HEK293 (cell line): ENCODE measurements around the gene C1orf35.
A peak's percentile ranks its signal among the peaks of the same experiment; 100 is the strongest.

Experiments used
- BCL11A ChIP-seq: fragments of 450-650 bp; formaldehyde crosslinking; IDR thresholded peaks from 2 replicates; pipeline ENCODE4 v1.5.1; 2016; ENCODE audit warnings: low read depth, missing biosample characterization, missing genetic modification characterization
- GLIS1 ChIP-seq: fragments of 450-650 bp; formaldehyde crosslinking; IDR thresholded peaks from 2 replicates; pipeline ENCODE4 v1.5.1; 2016; ENCODE audit warnings: missing biosample characterization, missing genetic modification characterization
- KLF17 ChIP-seq: fragments of 450-650 bp; formaldehyde crosslinking; IDR thresholded peaks from 2 replicates; pipeline ENCODE4 v1.5.1; 2016; ENCODE audit warnings: missing biosample characterization, missing genetic modification characterization
- REPIN1 ChIP-seq: fragments of 450-650 bp; formaldehyde crosslinking; IDR thresholded peaks from 2 replicates; pipeline ENCODE4 v1.5.1; 2017; ENCODE audit warnings: missing biosample characterization, missing genetic modification characterization, low read depth
- SP2 ChIP-seq: fragments of 450-650 bp; formaldehyde crosslinking; IDR thresholded peaks from 2 replicates; pipeline ENCODE4 v1.5.1; 2016; ENCODE audit warnings: missing biosample characterization, missing genetic modification characterization
- ZBTB17 ChIP-seq: fragments of 450-650 bp; formaldehyde crosslinking; IDR thresholded peaks from 2 replicates; pipeline ENCODE4 v1.5.1; 2016; ENCODE audit warnings: missing biosample characterization, missing genetic modification characterization
- ZNF16 ChIP-seq: fragments of 450-650 bp; formaldehyde crosslinking; IDR thresholded peaks from 2 replicates; pipeline ENCODE4 v1.5.1; 2016; ENCODE audit warnings: low read depth, missing biosample characterization, missing genetic modification characterization
- ZNF175 ChIP-seq: fragments of 450-650 bp; formaldehyde crosslinking; IDR thresholded peaks from 2 replicates; pipeline ENCODE4 v1.5.1; 2016; ENCODE audit warnings: missing biosample characterization, missing genetic modification characterization
- ZNF184 ChIP-seq: fragments of 450-650 bp; IDR thresholded peaks from 2 replicates; pipeline ENCODE4 v1.5.1; 2018; ENCODE audit warnings: missing biosample characterization, mild to moderate bottlenecking, missing genetic modification characterization
- ZNF221 ChIP-seq: fragments of 450-650 bp; formaldehyde crosslinking; IDR thresholded peaks from 2 replicates; pipeline ENCODE4 v1.5.1; 2017; ENCODE audit warnings: missing biosample characterization, missing genetic modification characterization, borderline replicate concordance
- ZNF341 ChIP-seq: fragments of 450-650 bp; formaldehyde crosslinking; IDR thresholded peaks from 2 replicates; pipeline ENCODE4; 2016; ENCODE audit warnings: low read depth, missing biosample characterization, missing genetic modification characterization
- ZNF394 ChIP-seq: fragments of 450-650 bp; formaldehyde crosslinking; IDR thresholded peaks from 2 replicates; pipeline ENCODE4 v1.5.1; 2016; ENCODE audit warnings: missing biosample characterization, missing genetic modification characterization, mild to moderate bottlenecking, moderate library complexity, borderline replicate concordance
- ZNF473 ChIP-seq: fragments of 450-650 bp; formaldehyde crosslinking; IDR thresholded peaks from 2 replicates; pipeline ENCODE4 v1.5.1; 2017; ENCODE audit warnings: missing biosample characterization, missing genetic modification characterization
- ZNF510 ChIP-seq: fragments of 450-650 bp; formaldehyde crosslinking; IDR thresholded peaks from 2 replicates; pipeline ENCODE4 v1.5.1; 2018; ENCODE audit warnings: mild to moderate bottlenecking, missing genetic modification characterization, missing biosample characterization; ENCODE audit not compliant: insufficient replicate concordance
- ZNF529 ChIP-seq: fragments of 450-650 bp; formaldehyde crosslinking; IDR thresholded peaks from 2 replicates; pipeline ENCODE4 v1.5.1; 2017; ENCODE audit warnings: missing genetic modification characterization, missing biosample characterization; ENCODE audit not compliant: insufficient replicate concordance
- ZNF530 ChIP-seq: fragments of 450-650 bp; formaldehyde crosslinking; IDR thresholded peaks from 2 replicates; pipeline ENCODE4 v1.5.1; 2016; ENCODE audit warnings: low read depth, missing biosample characterization, missing genetic modification characterization
- ZNF560 ChIP-seq: fragments of 450-650 bp; formaldehyde crosslinking; IDR thresholded peaks from 2 replicates; pipeline ENCODE4 v1.5.1; 2017; ENCODE audit warnings: missing biosample characterization, missing genetic modification characterization, borderline replicate concordance
- ZNF580 ChIP-seq: fragments of 450-650 bp; formaldehyde crosslinking; IDR thresholded peaks from 2 replicates; pipeline ENCODE4 v1.5.1; 2016; ENCODE audit warnings: missing biosample characterization, missing genetic modification characterization
- ZNF600 ChIP-seq: fragments of 450-650 bp; formaldehyde crosslinking; IDR thresholded peaks from 2 replicates; pipeline ENCODE4 v1.5.1; 2016; ENCODE audit warnings: missing biosample characterization, missing genetic modification characterization
- ZNF629 ChIP-seq: fragments of 450-650 bp; formaldehyde crosslinking; IDR thresholded peaks from 2 replicates; pipeline ENCODE4 v1.5.1; 2017; ENCODE audit warnings: missing biosample characterization, missing genetic modification characterization
- ZNF76 ChIP-seq: fragments of 450-650 bp; formaldehyde crosslinking; IDR thresholded peaks from 2 replicates; pipeline ENCODE4; 2016; ENCODE audit warnings: low read depth, missing biosample characterization, missing genetic modification characterization, borderline replicate concordance
- ZNF785 ChIP-seq: fragments of 450-650 bp; formaldehyde crosslinking; IDR thresholded peaks from 2 replicates; pipeline ENCODE4 v1.5.1; 2016; ENCODE audit warnings: missing biosample characterization, missing genetic modification characterization
- ZNF791 ChIP-seq: fragments of 450-650 bp; formaldehyde crosslinking; IDR thresholded peaks from 2 replicates; pipeline ENCODE4 v1.5.1; 2016; ENCODE audit warnings: missing biosample characterization, missing genetic modification characterization
- ZSCAN16 ChIP-seq: fragments of 450-650 bp; formaldehyde crosslinking; IDR thresholded peaks from 2 replicates; pipeline ENCODE4 v1.5.1; 2016; ENCODE audit warnings: missing biosample characterization, missing genetic modification characterization
- ZSCAN5A ChIP-seq: fragments of 450-650 bp; formaldehyde crosslinking; IDR thresholded peaks from 2 replicates; pipeline ENCODE4 v1.5.1; 2016; ENCODE audit warnings: missing biosample characterization, missing genetic modification characterization
- TF ChIP-seq, protein P1 (sequence below): fragments of 450-650 bp; formaldehyde crosslinking; IDR thresholded peaks from 2 replicates; pipeline ENCODE4 v1.5.1; 2016; ENCODE audit warnings: missing biosample characterization, missing genetic modification characterization
- TF ChIP-seq, protein P2 (sequence below): fragments of 450-650 bp; formaldehyde crosslinking; IDR thresholded peaks from 2 replicates; pipeline ENCODE4 v1.5.1; 2016; ENCODE audit warnings: missing biosample characterization, missing genetic modification characterization
- TF ChIP-seq, protein P3 (sequence below): fragments of 450-650 bp; formaldehyde crosslinking; IDR thresholded peaks from 2 replicates; pipeline ENCODE4 v1.5.1; 2016; ENCODE audit warnings: missing biosample characterization, missing genetic modification characterization
- TF ChIP-seq, protein P4 (sequence below): fragments of 450-650 bp; formaldehyde crosslinking; IDR thresholded peaks from 2 replicates; pipeline ENCODE4 v1.5.1; 2016; ENCODE audit warnings: missing biosample characterization, missing genetic modification characterization

C1orf35 gene

DNA sequence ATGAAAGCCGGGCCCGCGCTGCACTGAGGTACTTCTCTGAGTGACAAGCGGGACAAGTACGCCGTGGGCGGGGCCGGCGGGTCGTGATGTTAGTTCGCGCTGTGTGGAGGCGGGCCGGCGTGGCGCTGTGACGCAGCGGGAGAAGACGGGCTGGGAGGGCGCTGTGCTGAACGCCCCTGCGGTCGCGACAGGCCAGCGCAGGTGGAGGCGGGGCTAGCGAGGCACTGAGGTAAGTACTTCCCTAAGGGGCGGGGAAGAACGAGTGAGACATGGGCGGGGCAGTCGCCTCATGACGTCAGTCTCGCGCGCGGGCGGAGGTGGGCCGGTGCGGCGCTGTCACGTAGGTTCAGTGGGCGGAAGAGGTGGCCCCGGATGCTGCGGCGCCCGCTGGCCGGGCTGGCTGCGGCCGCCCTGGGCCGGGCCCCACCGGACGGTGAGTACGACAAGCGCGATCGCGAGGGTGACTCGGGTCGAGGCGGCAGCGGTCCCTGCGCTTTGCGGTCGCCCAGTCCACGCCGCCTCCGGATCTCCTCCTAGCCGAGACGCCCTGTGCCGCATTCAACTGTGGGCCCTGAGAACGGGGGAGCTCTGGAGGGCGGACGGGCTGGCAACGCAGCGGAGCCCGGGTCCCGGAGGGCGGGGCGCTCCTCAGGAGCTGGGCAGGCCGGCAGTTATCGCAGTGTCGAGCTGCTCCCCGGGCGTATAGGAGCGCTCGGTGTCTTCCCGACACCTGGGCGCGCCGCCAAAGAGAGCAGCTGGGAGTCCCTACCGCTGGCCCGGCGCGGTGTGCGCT lies 37.0 kb upstream of the C1orf35 start, which contains the start of gene GUK1 (continued):
- 0 out of 2 replicates have a peak, but pooled peaks have one; percentile 9 for TF ChIP-seq ZNF791
- TF ChIP-seq KLF17 = peak; percentile 94
- TF ChIP-seq ZSCAN5A (tag by site-specific recombination) = peak; percentile 91
- TF ChIP-seq ZNF221 (tag by site-specific recombination) = no peak
- TF ChIP-seq, protein P1, sequence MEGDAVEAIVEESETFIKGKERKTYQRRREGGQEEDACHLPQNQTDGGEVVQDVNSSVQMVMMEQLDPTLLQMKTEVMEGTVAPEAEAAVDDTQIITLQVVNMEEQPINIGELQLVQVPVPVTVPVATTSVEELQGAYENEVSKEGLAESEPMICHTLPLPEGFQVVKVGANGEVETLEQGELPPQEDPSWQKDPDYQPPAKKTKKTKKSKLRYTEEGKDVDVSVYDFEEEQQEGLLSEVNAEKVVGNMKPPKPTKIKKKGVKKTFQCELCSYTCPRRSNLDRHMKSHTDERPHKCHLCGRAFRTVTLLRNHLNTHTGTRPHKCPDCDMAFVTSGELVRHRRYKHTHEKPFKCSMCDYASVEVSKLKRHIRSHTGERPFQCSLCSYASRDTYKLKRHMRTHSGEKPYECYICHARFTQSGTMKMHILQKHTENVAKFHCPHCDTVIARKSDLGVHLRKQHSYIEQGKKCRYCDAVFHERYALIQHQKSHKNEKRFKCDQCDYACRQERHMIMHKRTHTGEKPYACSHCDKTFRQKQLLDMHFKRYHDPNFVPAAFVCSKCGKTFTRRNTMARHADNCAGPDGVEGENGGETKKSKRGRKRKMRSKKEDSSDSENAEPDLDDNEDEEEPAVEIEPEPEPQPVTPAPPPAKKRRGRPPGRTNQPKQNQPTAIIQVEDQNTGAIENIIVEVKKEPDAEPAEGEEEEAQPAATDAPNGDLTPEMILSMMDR = peak; percentile 100
- peak; percentile 87 for TF ChIP-seq ZNF600
- TF ChIP-seq, protein P2, sequence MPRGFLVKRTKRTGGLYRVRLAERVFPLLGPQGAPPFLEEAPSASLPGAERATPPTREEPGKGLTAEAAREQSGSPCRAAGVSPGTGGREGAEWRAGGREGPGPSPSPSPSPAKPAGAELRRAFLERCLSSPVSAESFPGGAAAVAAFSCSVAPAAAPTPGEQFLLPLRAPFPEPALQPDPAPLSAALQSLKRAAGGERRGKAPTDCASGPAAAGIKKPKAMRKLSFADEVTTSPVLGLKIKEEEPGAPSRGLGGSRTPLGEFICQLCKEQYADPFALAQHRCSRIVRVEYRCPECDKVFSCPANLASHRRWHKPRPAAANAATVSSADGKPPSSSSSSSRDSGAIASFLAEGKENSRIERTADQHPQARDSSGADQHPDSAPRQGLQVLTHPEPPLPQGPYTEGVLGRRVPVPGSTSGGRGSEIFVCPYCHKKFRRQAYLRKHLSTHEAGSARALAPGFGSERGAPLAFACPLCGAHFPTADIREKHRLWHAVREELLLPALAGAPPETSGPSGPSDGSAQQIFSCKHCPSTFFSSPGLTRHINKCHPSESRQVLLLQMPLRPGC = 0 out of 2 replicates have a peak, but pooled peaks have one; percentile 11
- TF ChIP-seq ZNF580 (tag by site-specific recombination) = no peak
- TF ChIP-seq ZBTB17 = peak; percentile 92
- peak; percentile 83 for TF ChIP-seq ZNF785 (tag by site-specific recombination)
- no peak for TF ChIP-seq ZNF560 (tag by site-specific recombination)
- TF ChIP-seq, protein P3, sequence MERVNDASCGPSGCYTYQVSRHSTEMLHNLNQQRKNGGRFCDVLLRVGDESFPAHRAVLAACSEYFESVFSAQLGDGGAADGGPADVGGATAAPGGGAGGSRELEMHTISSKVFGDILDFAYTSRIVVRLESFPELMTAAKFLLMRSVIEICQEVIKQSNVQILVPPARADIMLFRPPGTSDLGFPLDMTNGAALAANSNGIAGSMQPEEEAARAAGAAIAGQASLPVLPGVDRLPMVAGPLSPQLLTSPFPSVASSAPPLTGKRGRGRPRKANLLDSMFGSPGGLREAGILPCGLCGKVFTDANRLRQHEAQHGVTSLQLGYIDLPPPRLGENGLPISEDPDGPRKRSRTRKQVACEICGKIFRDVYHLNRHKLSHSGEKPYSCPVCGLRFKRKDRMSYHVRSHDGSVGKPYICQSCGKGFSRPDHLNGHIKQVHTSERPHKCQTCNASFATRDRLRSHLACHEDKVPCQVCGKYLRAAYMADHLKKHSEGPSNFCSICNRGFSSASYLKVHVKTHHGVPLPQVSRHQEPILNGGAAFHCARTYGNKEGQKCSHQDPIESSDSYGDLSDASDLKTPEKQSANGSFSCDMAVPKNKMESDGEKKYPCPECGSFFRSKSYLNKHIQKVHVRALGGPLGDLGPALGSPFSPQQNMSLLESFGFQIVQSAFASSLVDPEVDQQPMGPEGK (tag by site-specific recombination) = peak; percentile 98
- peak; percentile 45; the same call in 1 of the 2 replicates for TF ChIP-seq ZSCAN16
- no peak for TF ChIP-seq ZNF175 (tag by site-specific recombination)
- peak; percentile 58; the same call in 1 of the 2 replicates for TF ChIP-seq ZNF184 (tag by site-specific recombination)
- no peak for TF ChIP-seq ZNF529 (tag by site-specific recombination)
- TF ChIP-seq ZNF510 (tag by site-specific recombination) = no peak
- peak; percentile 100 for TF ChIP-seq SP2 (tag by site-specific recombination)
- peak; percentile 90; the same call in 1 of the 2 replicates for TF ChIP-seq REPIN1 (tag by site-specific recombination)
- TF ChIP-seq ZNF394 (tag by site-specific recombination) = peak; percentile 97; the same call in 1 of the 2 replicates
- peak; percentile 75 for TF ChIP-seq ZNF341 (tag by site-specific recombination)
- TF ChIP-seq BCL11A (tag by site-specific recombination) = 0 out of 2 replicates have a peak, but pooled peaks have one; percentile 23
- peak; percentile 75; the same call in 1 of the 2 replicates for TF ChIP-seq ZNF76
- TF ChIP-seq, protein P4, sequence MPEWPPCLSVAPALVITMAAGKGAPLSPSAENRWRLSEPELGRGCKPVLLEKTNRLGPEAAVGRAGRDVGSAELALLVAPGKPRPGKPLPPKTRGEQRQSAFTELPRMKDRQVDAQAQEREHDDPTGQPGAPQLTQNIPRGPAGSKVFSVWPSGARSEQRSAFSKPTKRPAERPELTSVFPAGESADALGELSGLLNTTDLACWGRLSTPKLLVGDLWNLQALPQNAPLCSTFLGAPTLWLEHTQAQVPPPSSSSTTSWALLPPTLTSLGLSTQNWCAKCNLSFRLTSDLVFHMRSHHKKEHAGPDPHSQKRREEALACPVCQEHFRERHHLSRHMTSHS (tag by site-specific recombination) = no peak
- no peak for TF ChIP-seq ZNF473 (tag by site-specific recombination)
- TF ChIP-seq ZNF629 = peak; percentile 100
- TF ChIP-seq GLIS1 (tag by site-specific recombination) = peak; percentile 92
- no peak for TF ChIP-seq ZNF16
- no peak for TF ChIP-seq ZNF530 (tag by site-specific recombination)
